RPMI8226 (cell line): ENCODE results near the gene KRT17.
"Not testable (repeated sequence)": the region's sequence is repeated elsewhere in the genome, so short reads cannot be mapped to it uniquely, and the experiment has no call there.

ENCODE experiments used
- DNase-seq: peaks from one replicate; pipeline ENCODE4 v3.0.0-alpha.2; 2015

KRT17 gene

GRCh38 chr17:41653892-41654677 lies 29.7 kb upstream of the KRT17 start:
- peak; percentile 83 for DNase-seq

- no peak for DNase-seq
Observed at GRCh38 chr17:41653421-41653820, 29.0 kb upstream of the KRT17 start.

- no peak for DNase-seq
Observed at GRCh38 chr17:41652461-41652970, 28.1 kb upstream of the KRT17 start.

GRCh38 chr17:41651625-41652460 lies 27.5 kb upstream of the KRT17 start:
- no peak for DNase-seq

GRCh38 chr17:41650794-41651624 lies 26.6 kb upstream of the KRT17 start:
- no peak for DNase-seq

- no peak for DNase-seq
Observed at GRCh38 chr17:41649923-41650519, 25.6 kb upstream of the KRT17 start.

GRCh38 chr17:41648411-41649195 lies 24.2 kb upstream of the KRT17 start:
- peak; percentile 87 for DNase-seq

GRCh38 chr17:41647940-41648410 lies 23.6 kb upstream of the KRT17 start:
- peak; percentile 89 for DNase-seq

- no peak for DNase-seq
Observed at GRCh38 chr17:41647038-41647813, 22.9 kb upstream of the KRT17 start.

GRCh38 chr17:41642252-41643156 lies 18.1 kb upstream of the KRT17 start:
- DNase-seq: no peak

GRCh38 chr17:41640596-41640995 lies 16.2 kb upstream of the KRT17 start:
- DNase-seq: not testable (repeated sequence)

- DNase-seq: no peak
Observed at GRCh38 chr17:41639492-41640473, 15.4 kb upstream of the KRT17 start.

GRCh38 chr17:41638941-41639340 lies 14.6 kb upstream of the KRT17 start:
- DNase-seq: no peak

- DNase-seq: no peak
Observed at GRCh38 chr17:41638194-41638593, 13.8 kb upstream of the KRT17 start.

GRCh38 chr17:41636652-41637051 lies 12.3 kb upstream of the KRT17 start:
- no peak for DNase-seq

- no peak for DNase-seq
Observed at GRCh38 chr17:41635121-41636097, 11.0 kb upstream of the KRT17 start.

GRCh38 chr17:41634639-41635038 lies 10.3 kb upstream of the KRT17 start:
- no peak for DNase-seq
